Osteoblast (primary cell): Measurements from ENCODE around the gene IQCK. TPM values are rescaled to one million over a fixed set of nuclear protein-coding genes. Genes with fewer than 3 reads are reported as not detected.

Source experiments
- DNase-seq: peaks from one replicate; pipeline ENCODE4 v3.0.0; 2011; ENCODE audit warnings: low spot score, mixed read lengths; ENCODE audit not compliant: insufficient read length; ENCODE audit errors: missing footprints
- H2AFZ ChIP-seq: 2 replicates; pipeline ENCODE4 v1.6.0; 2011; ENCODE audit warnings: mild to moderate bottlenecking, low read length
- H3K27ac ChIP-seq: 2 replicates; pipeline ENCODE4 v1.5.1; 2011; ENCODE audit warnings: mild to moderate bottlenecking, low read depth, low read length, moderate library complexity
- H3K27me3 ChIP-seq: 2 replicates; pipeline ENCODE4 v1.6.0; 2012; ENCODE audit warnings: mild to moderate bottlenecking, control low read depth, inconsistent platforms, low read length, moderate library complexity; ENCODE audit not compliant: insufficient read depth
- H3K36me3 ChIP-seq: 2 replicates; pipeline ENCODE4 v1.5.1; 2011; ENCODE audit warnings: mild to moderate bottlenecking, low read length, control low read depth, moderate library complexity; ENCODE audit not compliant: insufficient read depth
- H3K4me1 ChIP-seq: 2 replicates; pipeline ENCODE4 v1.5.1; 2011; ENCODE audit warnings: mild to moderate bottlenecking, low read length, control low read depth, moderate library complexity; ENCODE audit not compliant: insufficient read depth
- H3K4me2 ChIP-seq: 2 replicates; pipeline ENCODE4 v1.6.0; 2011; ENCODE audit warnings: mild to moderate bottlenecking, low read length; ENCODE audit not compliant: insufficient read depth
- H3K4me3 ChIP-seq: fragments of 200-600 bp; sonication (generic); 3 replicates; pipeline ENCODE4 v1.5.1; 2012; ENCODE audit warnings: mild to moderate bottlenecking, low read length, inconsistent platforms; ENCODE audit not compliant: insufficient read depth
- H3K79me2 ChIP-seq: 2 replicates; pipeline ENCODE4 v1.6.0; 2012; ENCODE audit warnings: mild to moderate bottlenecking, low read length, control low read depth, inconsistent platforms; ENCODE audit not compliant: insufficient read depth
- H3K9me3 ChIP-seq: 2 replicates; pipeline ENCODE4 v1.5.1; 2011; ENCODE audit warnings: low read depth, low read length, control low read depth
- H4K20me1 ChIP-seq: 2 replicates; pipeline ENCODE4 v1.6.0; 2012; ENCODE audit warnings: mild to moderate bottlenecking, low read length, control low read depth; ENCODE audit not compliant: insufficient read depth
- total RNA-seq: library from RNA; depleted of rRNA; stranded (reverse); fragments of >200 nt; gene quantifications from 2 replicates; pipeline ENCODE4 v1.2.3, GENCODE V29; 2012
- TF ChIP-seq, protein P1 (sequence below): IDR thresholded peaks from 2 replicates; pipeline ENCODE4 v1.5.1; 2011; ENCODE audit warnings: mild to moderate bottlenecking, low read depth, low read length, moderate library complexity; ENCODE audit errors: extremely low read depth

IQCK gene
- total RNA-seq, 1 donor = 8.7 TPM

DNA sequence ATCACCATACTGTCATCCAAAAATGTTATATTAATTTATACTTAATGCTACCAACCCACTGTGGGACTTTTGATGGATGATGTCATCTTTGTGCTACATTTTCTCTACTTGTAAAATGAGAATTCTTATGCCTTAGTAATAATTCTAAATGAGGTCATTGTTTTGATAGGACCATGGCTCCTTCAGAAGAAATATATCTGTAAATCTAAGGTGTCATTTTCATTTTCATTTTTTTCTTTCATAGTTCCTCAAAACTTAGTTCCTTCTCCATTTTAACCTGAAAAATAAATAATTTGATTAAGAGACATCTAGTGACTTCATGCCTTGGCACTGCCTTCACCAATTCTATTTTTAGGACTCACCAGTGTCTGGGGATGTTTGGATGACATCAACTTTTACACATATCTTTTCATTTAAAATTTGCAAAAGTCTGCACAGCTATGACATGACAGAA, 117.9 kb downstream of the IQCK start:
- no peak overlapping the region for H3K4me2 ChIP-seq
- no peaks in the 10 kb centered on the region for H3K27me3 ChIP-seq
- no peak overlapping the region for H2AFZ ChIP-seq
- DNase-seq = no peak
- no peak overlapping the region for H3K4me3 ChIP-seq
- H3K36me3 ChIP-seq = no peaks in the 10 kb centered on the region
- H3K9me3 ChIP-seq = no peaks in the 10 kb centered on the region
- no peaks in the 10 kb centered on the region for H3K79me2 ChIP-seq
- no peaks in the 10 kb centered on the region for H4K20me1 ChIP-seq
- TF ChIP-seq, protein P1, sequence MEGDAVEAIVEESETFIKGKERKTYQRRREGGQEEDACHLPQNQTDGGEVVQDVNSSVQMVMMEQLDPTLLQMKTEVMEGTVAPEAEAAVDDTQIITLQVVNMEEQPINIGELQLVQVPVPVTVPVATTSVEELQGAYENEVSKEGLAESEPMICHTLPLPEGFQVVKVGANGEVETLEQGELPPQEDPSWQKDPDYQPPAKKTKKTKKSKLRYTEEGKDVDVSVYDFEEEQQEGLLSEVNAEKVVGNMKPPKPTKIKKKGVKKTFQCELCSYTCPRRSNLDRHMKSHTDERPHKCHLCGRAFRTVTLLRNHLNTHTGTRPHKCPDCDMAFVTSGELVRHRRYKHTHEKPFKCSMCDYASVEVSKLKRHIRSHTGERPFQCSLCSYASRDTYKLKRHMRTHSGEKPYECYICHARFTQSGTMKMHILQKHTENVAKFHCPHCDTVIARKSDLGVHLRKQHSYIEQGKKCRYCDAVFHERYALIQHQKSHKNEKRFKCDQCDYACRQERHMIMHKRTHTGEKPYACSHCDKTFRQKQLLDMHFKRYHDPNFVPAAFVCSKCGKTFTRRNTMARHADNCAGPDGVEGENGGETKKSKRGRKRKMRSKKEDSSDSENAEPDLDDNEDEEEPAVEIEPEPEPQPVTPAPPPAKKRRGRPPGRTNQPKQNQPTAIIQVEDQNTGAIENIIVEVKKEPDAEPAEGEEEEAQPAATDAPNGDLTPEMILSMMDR = no peak
- H3K4me1 ChIP-seq = peaks cover 10% of the 10 kb centered on the region
- no peak overlapping the region for H3K27ac ChIP-seq

DNA sequence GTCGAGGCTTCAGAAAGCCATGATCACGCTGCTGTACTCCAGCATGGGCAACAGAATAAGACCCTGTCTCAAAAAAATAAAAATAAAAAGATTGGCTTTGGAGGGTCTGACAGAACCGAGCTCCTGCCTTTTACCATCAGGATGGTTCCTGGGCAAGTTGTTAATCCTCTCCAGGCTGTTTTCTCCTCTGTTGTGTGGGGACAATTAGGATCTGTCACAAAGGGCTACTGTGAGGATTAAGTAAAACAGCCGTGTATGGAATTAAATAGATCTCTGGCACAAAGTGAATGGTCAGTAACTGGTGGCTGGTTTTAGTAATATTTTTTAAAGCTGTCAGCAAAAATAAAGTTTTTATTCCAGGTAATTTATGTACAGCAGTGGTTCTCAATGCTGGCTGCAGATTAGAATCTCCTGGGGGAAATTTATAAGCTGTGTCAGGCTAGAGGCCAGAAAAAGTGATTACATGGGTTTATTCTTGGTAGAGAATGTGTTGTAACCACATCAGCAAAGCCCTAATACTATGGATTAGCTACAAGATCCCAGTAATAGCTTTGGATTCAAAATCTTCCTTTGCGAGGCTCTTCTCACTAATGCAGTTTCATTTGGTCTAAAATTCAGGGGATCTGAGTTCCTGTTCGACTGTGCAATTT, 119.4 kb downstream of the IQCK start:
- TF ChIP-seq, protein P1 = no peak
- DNase-seq = no peak
- no peaks in the 10 kb centered on the region for H3K79me2 ChIP-seq

DNA sequence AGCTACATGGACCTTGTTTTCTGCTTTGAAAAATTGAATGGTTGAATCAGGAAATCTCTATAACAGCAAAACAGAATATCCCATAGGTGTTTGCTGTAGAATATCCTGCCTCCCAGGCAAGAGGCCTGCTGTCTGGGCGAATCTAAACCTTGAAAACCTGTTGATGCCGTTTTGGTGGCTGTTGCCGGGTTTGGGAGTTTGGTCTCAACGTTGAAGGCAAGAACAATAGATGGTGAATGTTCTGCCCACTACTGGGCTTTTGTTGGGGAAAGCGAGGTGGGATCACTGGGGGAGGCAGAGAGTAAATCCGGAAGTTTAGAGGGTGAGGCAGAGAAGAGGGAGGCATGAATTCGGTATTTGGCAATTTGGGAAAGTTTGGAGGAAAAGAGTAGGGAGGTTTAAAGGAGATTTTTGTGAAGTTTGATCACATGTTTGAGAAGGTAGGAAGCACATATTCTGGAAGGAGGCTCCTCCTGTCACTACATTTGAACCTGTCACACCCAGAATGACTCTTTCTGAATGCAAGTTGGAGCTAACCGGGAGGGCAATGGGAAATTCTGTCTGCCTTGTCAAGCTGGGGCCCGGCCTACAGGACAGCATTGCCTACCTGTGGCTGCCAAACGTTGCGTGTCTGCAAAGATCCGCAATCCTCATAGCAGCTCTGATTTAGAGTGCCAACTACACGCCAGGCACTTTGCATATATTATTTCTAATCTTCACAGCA, 120.1 kb downstream of the IQCK start:
- Histone ChIP-seq H2AFZ (no peak overlapping the region), H3K4me1 (peaks cover 4% of the 10 kb centered on the region), H3K27me3 (no peaks in the 10 kb centered on the region), H3K4me3 (no peak overlapping the region), H3K36me3 (no peaks in the 10 kb centered on the region), H3K4me2 (no peak overlapping the region), H3K79me2 (no peaks in the 10 kb centered on the region), H3K9me3 (no peaks in the 10 kb centered on the region), H3K27ac (no peak overlapping the region), H4K20me1 (no peaks in the 10 kb centered on the region)
- TF ChIP-seq, protein P1 = no peak
- DNase-seq = no peak

More for the DNA sequence above, 119.4 kb downstream of the IQCK start:
- Histone ChIP-seq H3K4me1 (peaks cover 4% of the 10 kb centered on the region), H3K9me3 (no peaks in the 10 kb centered on the region), H2AFZ (no peak overlapping the region), H3K27ac (no peak overlapping the region), H3K36me3 (no peaks in the 10 kb centered on the region), H3K27me3 (no peaks in the 10 kb centered on the region), H3K4me3 (no peak overlapping the region), H4K20me1 (no peaks in the 10 kb centered on the region), H3K4me2 (no peak overlapping the region)

GRCh38 chr16:19840524-19841110, 122.5 kb downstream of the IQCK start:
- Histone ChIP-seq H3K4me1 (peaks cover 13% of the 10 kb centered on the region), H3K9me3 (no peaks in the 10 kb centered on the region), H2AFZ (no peak overlapping the region), H4K20me1 (no peaks in the 10 kb centered on the region), H3K36me3 (no peaks in the 10 kb centered on the region), H3K4me3 (no peak overlapping the region), H3K27me3 (no peaks in the 10 kb centered on the region), H3K4me2 (no peak overlapping the region), H3K79me2 (no peaks in the 10 kb centered on the region), H3K27ac (no peak overlapping the region)
- no peak for DNase-seq
- TF ChIP-seq, protein P1 = no peak
